CD4-positive, alpha-beta T cell (primary cell): ENCODE data around the gene HBE1. TPM values are rescaled to one million over a fixed set of nuclear protein-coding genes. Genes with fewer than 3 reads are reported as not detected.

Source experiments
- ATAC-seq: fragments of 200-7000 bp; cut with Tn5 transposase; one replicate; pipeline ENCODE4 v1.10.0; 2022; ENCODE audit warnings: mild to moderate bottlenecking; ENCODE audit not compliant: poor library complexity
- CTCF ChIA-PET: fragments of 350-600 bp; sonication (Branson Sonifier 250); formaldehyde crosslinking; loops from one replicate; lab custom pipeline; 2021; ENCODE audit warnings: antibody characterized with exemption, inconsistent platforms; lab: Charles Lee
- POLR2A ChIA-PET: fragments of 350-600 bp; sonication (Branson Sonifier 250); formaldehyde crosslinking; loops from one replicate; lab custom pipeline; 2021; ENCODE audit warnings: antibody characterized with exemption, inconsistent platforms; lab: Charles Lee
- DNase-seq, 14 experiments: peaks; one replicate each; pipeline ENCODE4 v3.0.0-alpha.2; 2013 to 2020; ENCODE audit warnings: mixed read lengths in 2 of 14
- H3K27ac ChIP-seq, 2 donors: one replicate each; pipeline versions ENCODE4 v1.5.1 to v1.7.0; 2013; ENCODE audit warnings: low read length in 2 of 2, low read depth in 1 of 2, mild to moderate bottlenecking in 1 of 2
- H3K27me3 ChIP-seq, 2 experiments: 1 replicate in 1 of 2; 2 replicates in 1 of 2; pipeline versions ENCODE4 v1.6.1 to v1.7.0; 2013; ENCODE audit warnings: low read length in 2 of 2, control low read depth in 1 of 2, mild to moderate bottlenecking in 1 of 2, moderate library complexity in 1 of 2; ENCODE audit not compliant: insufficient read depth in 2 of 2, control insufficient read depth in 1 of 2
- H3K36me3 ChIP-seq: one replicate; pipeline ENCODE4 v1.6.1; 2013; ENCODE audit warnings: low read length, control low read depth; ENCODE audit not compliant: insufficient read depth
- H3K4me1 ChIP-seq: one replicate; pipeline ENCODE4 v1.6.1; 2013; ENCODE audit warnings: low read length, control low read depth; ENCODE audit not compliant: insufficient read depth
- H3K4me3 ChIP-seq: one replicate; pipeline ENCODE4 v1.5.1; 2013; ENCODE audit warnings: mild to moderate bottlenecking, low read length, moderate library complexity
- H3K9me3 ChIP-seq, 2 experiments: 1 replicate in 1 of 2; 2 replicates in 1 of 2; pipeline versions ENCODE4 v1.6.1 to v1.7.0; 2013; ENCODE audit warnings: low read length in 2 of 2, mild to moderate bottlenecking in 2 of 2, control low read depth in 1 of 2, moderate library complexity in 1 of 2; ENCODE audit not compliant: control insufficient read depth in 1 of 2, insufficient read depth in 1 of 2
- H3K27ac Mint-ChIP-seq: one replicate; pipeline ENCODE4 v1.8.0; 2020; ENCODE audit warnings: mixed read lengths
- H3K27me3 Mint-ChIP-seq: one replicate; pipeline ENCODE4 v1.8.0; 2021; ENCODE audit warnings: mixed read lengths
- H3K36me3 Mint-ChIP-seq: one replicate; pipeline ENCODE4 v1.8.0; 2021; ENCODE audit warnings: low read depth, mixed read lengths
- H3K4me1 Mint-ChIP-seq: one replicate; pipeline ENCODE4 v1.8.0; 2021; ENCODE audit warnings: low read depth, mixed read lengths
- H3K4me3 Mint-ChIP-seq: one replicate; pipeline ENCODE4 v1.8.0; 2020; ENCODE audit warnings: mild to moderate bottlenecking, mixed read lengths
- H3K9me3 Mint-ChIP-seq: one replicate; pipeline ENCODE4 v1.8.0; 2020; ENCODE audit warnings: mixed read lengths
- CTCF ChIP-seq: fragments of 200-600 bp; IDR thresholded peaks from one replicate; pipeline ENCODE4 v1.8.0; 2022; ENCODE audit warnings: antibody characterized with exemption, mild to moderate bottlenecking
- intact Hi-C, 2 experiments: fragments of 100-400 bp; cut with DNase I in 1 of 2; cut with micrococcal nuclease in 1 of 2; formaldehyde crosslinking; loops; one replicate each; pipeline versions ENCODE4 v1.15.1 to v1.9.0; 2023 to 2025; cut with DNase I, micrococcal nuclease
- total RNA-seq, 174 experiments: library from RNA in 2 of 174; stranded (reverse) in 2 of 174; gene quantifications; one replicate each; pipeline ENCODE4 v1.2.3 and lab custom pipeline; 2021 to 2026

HBE1 gene
- total RNA-seq, 2 experiments from 2014 or later: not detected

- Histone ChIP-seq H3K36me3 (no peaks in the 10 kb centered on the region), H3K27ac (no peak overlapping the region), H3K4me1 (no peaks in the 10 kb centered on the region), H3K27me3 (no peaks in the 10 kb centered on the region), H3K4me3 (no peak overlapping the region), H3K9me3 (no peaks in the 10 kb centered on the region)
- intact Hi-C loops: no loop called here
- no peak for DNase-seq
- no peak for TF ChIP-seq CTCF
- ChIA-PET POLR2A (no interaction called here), CTCF (no interaction called here)
- Mint-ChIP-seq H3K4me3 (no peak overlapping the region), H3K4me1 (no peaks in the 10 kb centered on the region), H3K36me3 (no peaks in the 10 kb centered on the region), H3K27ac (no peak overlapping the region), H3K27me3 (no peaks in the 10 kb centered on the region), H3K9me3 (no peaks in the 10 kb centered on the region)
- ATAC-seq: no peak
Observed at GRCh38 chr11:5283882-5284281, 14.1 kb upstream of the HBE1 start.

GRCh38 chr11:5283086-5283485 is 13.3 kb upstream of the HBE1 start:
- H3K4me3 ChIP-seq: no peak overlapping the region
- Mint-ChIP-seq H3K4me3 (no peak overlapping the region), H3K36me3 (no peaks in the 10 kb centered on the region), H3K27me3 (no peaks in the 10 kb centered on the region), H3K4me1 (no peaks in the 10 kb centered on the region), H3K27ac (no peak overlapping the region), H3K9me3 (no peaks in the 10 kb centered on the region)
- CTCF ChIA-PET: no interaction called here
- DNase-seq (no peak), ATAC-seq (no peak)
- H3K36me3 ChIP-seq: no peaks in the 10 kb centered on the region
- no peaks in the 10 kb centered on the region for H3K27me3 ChIP-seq
- POLR2A ChIA-PET: no interaction called here
- no peaks in the 10 kb centered on the region for H3K9me3 ChIP-seq
- no peak for TF ChIP-seq CTCF
- H3K4me1 ChIP-seq: no peaks in the 10 kb centered on the region
- intact Hi-C loops: no loop called here
- no peak overlapping the region for H3K27ac ChIP-seq

GRCh38 chr11:5282628-5283027 is 12.9 kb upstream of the HBE1 start:
- ATAC-seq: no peak
- Mint-ChIP-seq H3K4me3 (no peak overlapping the region), H3K27me3 (no peaks in the 10 kb centered on the region), H3K4me1 (no peaks in the 10 kb centered on the region), H3K36me3 (no peaks in the 10 kb centered on the region), H3K9me3 (no peaks in the 10 kb centered on the region), H3K27ac (no peak overlapping the region)
- no peaks in the 10 kb centered on the region for H3K4me1 ChIP-seq
- H3K36me3 ChIP-seq: no peaks in the 10 kb centered on the region
- no peak for TF ChIP-seq CTCF
- no peak overlapping the region for H3K27ac ChIP-seq
- no peak overlapping the region for H3K4me3 ChIP-seq
- DNase-seq: no peak
- no peaks in the 10 kb centered on the region for H3K9me3 ChIP-seq
- no peaks in the 10 kb centered on the region for H3K27me3 ChIP-seq
- CTCF ChIA-PET: no interaction called here
- POLR2A ChIA-PET: no interaction called here
- intact Hi-C loops: no loop called here
